ENCODE measurements around the gene ADGRD2.

GRCh38 chr9:124477211-124477647 is 27.0 kb downstream of the ADGRD2 start:
- no peak for TF ChIP-seq CTCF (IDR thresholded peaks at IDR 0.05)
- no peak for TF ChIP-seq EP300 (IDR thresholded peaks at IDR 0.05)
- TF ChIP-seq POLR2A (IDR thresholded peaks at IDR 0.05): no peak
